ENCODE data around the gene TMEM203.

Gene TMEM203

GRCh38 chr9:137226338-137227053 is 21.0 kb upstream of the TMEM203 start:
- ChIA-PET POLR2A (interaction anchor here (1.1 to 2.5 kb wide), 3 partner anchors 14 to 38 kb away, joined by 4 to 14 read pairs (median 5); partner anchors contain the start of genes ANAPC2, SSNA1 and TUBB4B), CTCF (interaction anchor here (0.7 to 6.6 kb wide), 22 partner anchors 11 to 197 kb away, joined by 3 to 139 read pairs (median 5); partner anchors contain the start of genes ANAPC2, EXD3, NPDC1 and SAPCD2)
- DNase-seq (ENCODE audit: low read depth, low spot score): no peak

GRCh38 chr9:137225699-137226331 is 20.4 kb upstream of the TMEM203 start:
- CTCF ChIA-PET: interaction anchor here (0.7 to 6.6 kb wide), 15 partner anchors 10 to 197 kb away, joined by 3 to 139 read pairs (median 5); partner anchors contain the start of genes EXD3, NPDC1, SAPCD2 and TUBB4B
- POLR2A ChIA-PET: interaction anchor here (2.5 kb wide), 1 partner anchor 15 kb away, joined by 14 read pairs; the partner anchor contains the start of gene TUBB4B
- no peak for TF ChIP-seq CTCF (IDR thresholded peaks at IDR 0.05; ENCODE audit: insufficient read depth, low read length, missing control alignments)

More at GRCh38 chr9:137226338-137227053, 21.0 kb upstream of the TMEM203 start:
- no peak overlapping the region for H3K4me3 ChIP-seq (ENCODE audit: low read depth, low read length)
- TF ChIP-seq CTCF (IDR thresholded peaks at IDR 0.05; ENCODE audit: insufficient read depth, low read length, missing control alignments): no peak

GRCh38 chr9:137224830-137225694 is 19.6 kb upstream of the TMEM203 start, which contains the start of gene CYSRT1:
CYSRT1 (plus strand) TSS chr9:137225174; CDS start chr9:137225622, 448 bp downstream.
- peak within 1 kb of the TSS; percentile 87 for H3K4me3 ChIP-seq (ENCODE audit: low read depth, low read length)
- ChIA-PET CTCF (interaction anchor here (0.7 to 6.6 kb wide), 7 partner anchors 9 to 198 kb away, joined by 3 to 139 read pairs (median 7); partner anchors contain the start of genes EXD3, NPDC1 and TUBB4B), POLR2A (no interaction called here)
- TF ChIP-seq CTCF (IDR thresholded peaks at IDR 0.05; ENCODE audit: insufficient read depth, low read length, missing control alignments): no peak
- DNase-seq (ENCODE audit: low read depth, low spot score): no peak

More at GRCh38 chr9:137225699-137226331, 20.4 kb upstream of the TMEM203 start:
- DNase-seq (ENCODE audit: low read depth, low spot score): no peak
- no peak overlapping the region for H3K4me3 ChIP-seq (ENCODE audit: low read depth, low read length)

- ChIA-PET CTCF (interaction anchor here (1.0 to 6.6 kb wide), 9 partner anchors 13 to 176 kb away, joined by 3 to 139 read pairs (median 4); partner anchors contain the start of genes ANAPC2, NPDC1, SAPCD2 and SSNA1), POLR2A (interaction anchor here (0.6 to 3.1 kb wide), 13 partner anchors 8 to 108 kb away, joined by 3 to 19 read pairs (median 3); partner anchors contain the start of genes DPP7, NDOR1, TMEM203 and TUBB4B)
- no peak for TF ChIP-seq CTCF (IDR thresholded peaks at IDR 0.05; ENCODE audit: insufficient read depth, low read length, missing control alignments)
- peak; percentile 80 for DNase-seq (ENCODE audit: low read depth, low spot score)
- H3K4me3 ChIP-seq (ENCODE audit: low read depth, low read length): peak overlapping the region; percentile 87
These were observed 17.9 kb upstream of the TMEM203 start for GRCh38 chr9:137223078-137223970.
